T-cell (primary cell): ENCODE data around the gene HIP1. TPM values are rescaled to one million over a fixed set of nuclear protein-coding genes. Genes with fewer than 3 reads are reported as not detected.
"Not testable (repeated sequence)": the region's sequence is repeated elsewhere in the genome, so short reads cannot be mapped to it uniquely, and the experiment has no call there.

Source experiments
- ATAC-seq, 4 experiments: fragments of 200-7000 bp in 3 of 4; fragments of 150-1000 bp in 1 of 4; cut with Tn5 transposase; replicated peaks in 1 of 4; 1 replicate in 3 of 4; 2 replicates in 1 of 4; pipeline ENCODE4 v1.10.0; 2021; ENCODE audit warnings: moderate library complexity in 3 of 4, mild to moderate bottlenecking in 2 of 4, moderate number of reproducible peaks in 1 of 4
- CTCF ChIA-PET, 2 donors: fragments of 300-600 bp; sonication (Branson Sonifier 250); formaldehyde crosslinking; loops; one replicate each; lab custom pipeline; 2022; ENCODE audit warnings: antibody characterized with exemption in 2 of 2; lab: Charles Lee
- POLR2A ChIA-PET, 2 donors: fragments of 300-600 bp; sonication (Branson Sonifier 250); formaldehyde crosslinking; loops; one replicate each; lab custom pipeline; 2022; ENCODE audit warnings: antibody characterized with exemption in 2 of 2; lab: Charles Lee
- DNase-seq, 35 experiments: peaks; one replicate each; pipeline versions ENCODE4 v3.0.0 to v3.0.0-alpha.2; 2013 to 2023
- H3K27ac ChIP-seq: one replicate; pipeline ENCODE4 v1.5.1; 2013; ENCODE audit warnings: low read length
- H3K27me3 ChIP-seq, 2 experiments: replicated peaks in 1 of 2; 1 replicate in 1 of 2; 2 replicates in 1 of 2; pipeline versions ENCODE4 v1.6.1 to v1.7.0; 2013; ENCODE audit warnings: low read length in 1 of 2, mixed read lengths in 1 of 2; ENCODE audit not compliant: control insufficient read depth in 2 of 2, insufficient read depth in 2 of 2; ENCODE audit errors: extremely low read depth in 1 of 2
- H3K36me3 ChIP-seq, 2 donors: 1 replicate in 1 of 2; 2 replicates in 1 of 2; pipeline versions ENCODE4 v1.6.1 to v1.7.0; 2013; ENCODE audit warnings: low read length in 1 of 2; ENCODE audit not compliant: control insufficient read depth in 2 of 2, insufficient read depth in 1 of 2; ENCODE audit errors: extremely low read depth in 1 of 2
- H3K4me1 ChIP-seq, 2 experiments: 1 replicate in 1 of 2; 2 replicates in 1 of 2; pipeline versions ENCODE4 v1.6.1 to v1.7.0; 2013; ENCODE audit warnings: low read length in 2 of 2, mixed read lengths in 1 of 2; ENCODE audit not compliant: insufficient read depth in 2 of 2, control insufficient read depth in 1 of 2; ENCODE audit errors: extremely low read depth in 1 of 2
- H3K4me3 ChIP-seq, 2 donors: 1 replicate in 1 of 2; 2 replicates in 1 of 2; pipeline versions ENCODE4 v1.5.1 to v1.7.0; 2013; ENCODE audit warnings: mild to moderate bottlenecking in 2 of 2, low read length in 1 of 2, moderate library complexity in 1 of 2; ENCODE audit not compliant: control insufficient read depth in 1 of 2; ENCODE audit errors: extremely low read depth in 1 of 2
- H3K9me3 ChIP-seq: 2 replicates; pipeline ENCODE4 v1.7.0; 2013
- H3K27ac Mint-ChIP-seq, 2 donors: one replicate each; pipeline ENCODE4 v1.8.0; 2020 to 2021; ENCODE audit warnings: mild to moderate bottlenecking in 2 of 2, mixed read lengths in 2 of 2
- H3K27me3 Mint-ChIP-seq, 2 donors: one replicate each; pipeline ENCODE4 v1.8.0; 2021 to 2022; ENCODE audit warnings: mixed read lengths in 2 of 2
- H3K36me3 Mint-ChIP-seq: one replicate; pipeline ENCODE4 v1.8.0; 2021; ENCODE audit warnings: mixed read lengths
- H3K4me1 Mint-ChIP-seq, 3 donors: one replicate each; pipeline ENCODE4 v1.8.0; 2020 to 2022; ENCODE audit warnings: mixed read lengths in 3 of 3, mild to moderate bottlenecking in 1 of 3
- H3K4me3 Mint-ChIP-seq, 3 donors: one replicate each; pipeline ENCODE4 v1.8.0; 2020 to 2022; ENCODE audit warnings: mild to moderate bottlenecking in 3 of 3, mixed read lengths in 3 of 3, moderate library complexity in 3 of 3
- H3K9me3 Mint-ChIP-seq, 3 donors: one replicate each; pipeline ENCODE4 v1.8.0; 2020 to 2022; ENCODE audit warnings: mixed read lengths in 3 of 3
- WGBS: methylation state at CpG from one replicate; pipeline ENCODE4 v1.1.5; 2013; ENCODE audit warnings: missing lambda C conversion rate; ENCODE audit not compliant: insufficient coverage; 5-methylcytosine and 5-hydroxymethylcytosine counted together
- total RNA-seq, 35 experiments: library from RNA in 6 of 35; stranded (reverse) in 6 of 35; fragments of 120-200 nt in 1 of 35; gene quantifications; one replicate each; pipeline versions ENCODE4 v1.2.1 to v1.2.4 and lab custom pipeline; 2013 to 2026

Gene HIP1
- total RNA-seq, 5 donors from 2014 or later (not counting 1 experiment from before 2014, with no cell fraction given), result 3.2 to 8.4 (median 3.6) TPM

DNA sequence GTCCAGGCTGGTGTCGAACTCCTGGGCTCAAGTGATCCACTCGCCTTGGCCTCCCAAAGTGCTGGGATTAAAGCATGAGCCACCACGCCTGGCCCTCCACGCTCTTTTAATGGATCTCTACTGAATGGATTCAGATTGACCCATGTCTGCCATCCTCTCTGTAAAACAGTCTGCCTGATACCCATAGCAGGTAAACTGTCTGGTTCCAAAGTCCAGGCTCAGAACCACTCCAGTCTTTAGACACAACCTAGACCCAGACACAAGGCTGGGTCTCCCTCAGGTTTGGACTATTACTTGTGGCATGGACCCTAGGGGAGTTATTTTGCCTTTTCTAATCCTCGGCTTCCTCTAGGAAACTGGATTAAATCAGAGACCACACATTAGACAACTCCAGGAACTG is 19.1 kb downstream of the HIP1 start:
- H3K4me1 Mint-ChIP-seq, result peaks cover 0 to 1% (median 0%) of the 10 kb centered on the region in 3 donors
- POLR2A ChIA-PET, result no interaction called here
- no peaks in the 10 kb centered on the region for H3K9me3 ChIP-seq
- H3K36me3 Mint-ChIP-seq, result peaks cover 3% of the 10 kb centered on the region
- 98% methylated on average over 4 of the region's 5 CpGs for WGBS
- DNase-seq, result no peak
- no peak overlapping the region for H3K4me3 Mint-ChIP-seq
- no peaks in the 10 kb centered on the region for H3K4me1 ChIP-seq
- H3K4me3 ChIP-seq, result no peak overlapping the region
- peaks cover 0 to 6% of the 10 kb centered on the region in 2 donors for H3K27me3 Mint-ChIP-seq
- CTCF ChIA-PET, result no interaction called here
- H3K27ac ChIP-seq, result no peak overlapping the region
- H3K9me3 Mint-ChIP-seq, result no peaks in the 10 kb centered on the region
- ATAC-seq, result no peak
- no peaks in the 10 kb centered on the region for H3K27me3 ChIP-seq
- no peaks in the 10 kb centered on the region for H3K36me3 ChIP-seq
- no peak overlapping the region for H3K27ac Mint-ChIP-seq

DNA sequence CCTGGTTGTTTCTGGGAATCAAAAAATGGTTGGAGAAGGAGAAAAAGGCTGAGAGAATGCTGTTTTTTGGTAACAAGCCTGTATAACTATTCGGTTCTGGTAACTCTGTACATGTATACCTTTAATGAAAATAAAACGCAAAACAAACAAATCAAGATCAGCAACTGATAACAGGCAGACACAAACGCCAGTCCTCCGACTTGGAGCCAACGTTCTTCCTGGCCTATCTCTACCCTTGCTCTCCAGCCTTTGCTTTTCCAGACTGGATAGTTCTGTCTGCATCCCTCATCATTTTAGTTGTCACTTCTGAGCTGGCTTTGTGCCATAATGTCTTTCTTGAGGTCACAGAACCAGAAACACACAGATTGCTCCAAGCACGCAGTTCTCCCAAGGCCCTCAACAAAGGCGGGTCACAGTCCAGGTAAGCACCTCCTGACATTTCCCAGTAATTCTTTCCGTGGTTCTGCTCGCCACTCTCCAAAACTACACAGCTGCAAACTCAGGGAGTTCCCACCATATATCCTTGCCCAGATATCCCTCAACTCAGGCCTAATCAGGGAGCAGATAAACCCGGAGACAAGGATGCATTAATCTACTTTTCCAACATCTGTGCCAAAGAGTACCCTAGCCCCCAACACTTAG is 20.2 kb downstream of the HIP1 start:
- Mint-ChIP-seq H3K4me3 (no peak overlapping the region), H3K4me1 (no peaks in the 10 kb centered on the region), H3K27ac (no peak overlapping the region), H3K9me3 (no peaks in the 10 kb centered on the region), H3K36me3 (peaks cover 3% of the 10 kb centered on the region), H3K27me3 (peaks cover 0 to 6% of the 10 kb centered on the region in 2 donors)
- Histone ChIP-seq H3K27me3 (no peaks in the 10 kb centered on the region), H3K4me3 (no peak overlapping the region), H3K9me3 (no peaks in the 10 kb centered on the region), H3K27ac (no peak overlapping the region), H3K4me1 (no peaks in the 10 kb centered on the region), H3K36me3 (no peaks in the 10 kb centered on the region)
- CTCF ChIA-PET, result no interaction called here
- no peak for ATAC-seq
- DNase-seq, result no peak
- WGBS, result 95% methylated on average over 9 of the region's 10 CpGs
- POLR2A ChIA-PET, result no interaction called here

DNA sequence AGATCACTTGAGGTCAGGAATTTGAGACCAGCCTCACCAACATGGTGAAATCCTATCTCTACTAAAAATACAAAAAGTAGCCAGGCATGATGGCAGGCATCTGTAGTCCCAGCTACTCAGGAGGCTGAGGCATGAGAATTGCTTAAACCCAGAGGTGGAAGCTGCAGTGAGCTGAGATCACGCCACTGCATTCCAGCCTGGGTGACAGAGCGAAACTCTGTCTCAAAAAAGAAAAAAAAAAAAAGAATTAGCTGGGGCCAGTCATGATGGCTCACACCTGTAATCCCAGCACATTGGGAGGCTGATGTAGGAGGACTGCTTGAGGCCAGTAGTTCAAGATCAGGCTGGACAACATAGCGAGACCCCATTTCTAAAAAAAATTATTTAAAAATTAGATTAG is 21.0 kb downstream of the HIP1 start:
- H3K36me3 ChIP-seq, H3K27ac Mint-ChIP-seq, H3K4me3 Mint-ChIP-seq, ATAC-seq, H3K4me3 ChIP-seq, H3K36me3 Mint-ChIP-seq, POLR2A ChIA-PET, CTCF ChIA-PET, H3K4me1 ChIP-seq, DNase-seq, H3K27me3 Mint-ChIP-seq, H3K9me3 ChIP-seq, H3K27me3 ChIP-seq, H3K4me1 Mint-ChIP-seq, H3K27ac ChIP-seq, H3K9me3 Mint-ChIP-seq: not testable (repeated sequence)
- WGBS, result no CpG with 5 or more reads among the region's 3 CpGs

DNA sequence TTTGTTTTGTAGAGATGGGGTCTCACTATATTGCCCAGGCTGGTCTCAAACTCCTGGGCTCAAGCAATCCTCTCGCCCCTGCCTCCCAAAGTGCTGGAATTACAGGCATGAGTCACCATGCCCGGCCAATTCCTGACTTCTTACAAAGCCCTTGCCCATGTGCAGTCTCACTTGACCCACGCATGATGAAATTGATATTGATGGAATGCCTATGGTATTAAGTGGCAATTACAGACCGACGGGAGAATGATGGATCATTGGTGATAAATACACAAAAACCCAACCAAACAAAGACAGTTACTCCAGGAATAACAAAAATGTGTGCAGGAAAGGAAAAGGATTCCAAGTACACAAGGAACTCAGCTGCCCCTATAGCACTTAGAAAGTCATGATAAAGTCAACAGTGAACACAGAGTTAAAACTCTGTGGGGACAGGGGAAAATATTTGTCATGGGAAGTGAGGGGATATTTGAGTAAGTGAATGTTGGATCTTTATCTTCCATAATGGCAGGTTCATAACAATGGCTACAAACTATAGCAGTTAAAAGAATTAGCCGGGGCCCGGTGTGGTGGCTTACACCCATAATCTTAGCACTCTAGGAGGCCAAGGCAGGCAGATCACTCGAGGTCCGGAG is 21.6 kb downstream of the HIP1 start:
- WGBS, result 100% methylated on average over 4 of the region's 9 CpGs
- Mint-ChIP-seq H3K9me3 (no peaks in the 10 kb centered on the region), H3K27me3 (peaks cover 0 to 6% of the 10 kb centered on the region in 2 donors), H3K36me3 (peaks cover 3% of the 10 kb centered on the region), H3K4me1 (peaks cover 5 to 9% (median 8%) of the 10 kb centered on the region in 3 donors), H3K27ac (no peak overlapping the region), H3K4me3 (no peak overlapping the region)
- H3K4me1 ChIP-seq, result no peaks in the 10 kb centered on the region
- DNase-seq, result no peak
- no peak for ATAC-seq
- no peak overlapping the region for H3K4me3 ChIP-seq
- no peak overlapping the region for H3K27ac ChIP-seq
- no peaks in the 10 kb centered on the region for H3K27me3 ChIP-seq
- H3K9me3 ChIP-seq, result no peaks in the 10 kb centered on the region
- H3K36me3 ChIP-seq, result no peaks in the 10 kb centered on the region
- ChIA-PET CTCF (interaction anchor here in 1 of 2 donors (0.6 kb wide), 1 partner anchor 47 kb away, joined by 5 read pairs; no protein-coding TSS in a partner anchor), POLR2A (no interaction called here)

DNA sequence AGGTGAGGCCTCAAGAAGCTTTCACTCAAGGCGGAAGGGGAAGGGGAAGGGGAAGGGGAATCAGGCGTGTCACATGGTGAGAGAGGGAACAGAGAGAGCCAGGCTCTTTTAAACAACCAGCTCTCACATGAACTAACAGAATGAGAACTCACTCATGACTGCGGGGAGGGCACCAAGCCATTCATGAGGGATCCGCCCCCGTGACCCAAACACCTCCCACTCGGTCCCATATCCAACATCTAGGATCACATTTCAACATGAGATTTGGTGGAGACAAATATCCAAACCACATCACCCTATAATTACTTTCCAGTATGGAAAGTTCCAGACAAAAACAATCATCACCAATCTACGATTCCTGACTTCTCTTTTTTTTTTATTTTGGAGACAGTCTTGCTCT is 22.9 kb downstream of the HIP1 start:
- Histone ChIP-seq H3K4me3 (no peak overlapping the region), H3K4me1 (no peaks in the 10 kb centered on the region), H3K27ac (no peak overlapping the region), H3K36me3 (no peaks in the 10 kb centered on the region), H3K9me3 (no peaks in the 10 kb centered on the region), H3K27me3 (no peaks in the 10 kb centered on the region)
- 94% methylated on average over 4 of the region's 7 CpGs for WGBS
- ATAC-seq (no peak), DNase-seq (no peak)
- ChIA-PET CTCF (interaction anchor here in 1 of 2 donors (0.7 kb wide), 2 partner anchors 42 to 1310 kb away, joined by 5 to 8 read pairs; no protein-coding TSS in a partner anchor), POLR2A (no interaction called here)
- Mint-ChIP-seq H3K4me3 (no peak overlapping the region), H3K27ac (no peak overlapping the region), H3K4me1 (peaks cover 10 to 17% (median 11%) of the 10 kb centered on the region in 3 donors), H3K9me3 (peaks cover 0 to 6% (median 5%) of the 10 kb centered on the region in 3 donors), H3K27me3 (peaks cover 0 to 6% of the 10 kb centered on the region in 2 donors), H3K36me3 (peaks cover 9% of the 10 kb centered on the region)

DNA sequence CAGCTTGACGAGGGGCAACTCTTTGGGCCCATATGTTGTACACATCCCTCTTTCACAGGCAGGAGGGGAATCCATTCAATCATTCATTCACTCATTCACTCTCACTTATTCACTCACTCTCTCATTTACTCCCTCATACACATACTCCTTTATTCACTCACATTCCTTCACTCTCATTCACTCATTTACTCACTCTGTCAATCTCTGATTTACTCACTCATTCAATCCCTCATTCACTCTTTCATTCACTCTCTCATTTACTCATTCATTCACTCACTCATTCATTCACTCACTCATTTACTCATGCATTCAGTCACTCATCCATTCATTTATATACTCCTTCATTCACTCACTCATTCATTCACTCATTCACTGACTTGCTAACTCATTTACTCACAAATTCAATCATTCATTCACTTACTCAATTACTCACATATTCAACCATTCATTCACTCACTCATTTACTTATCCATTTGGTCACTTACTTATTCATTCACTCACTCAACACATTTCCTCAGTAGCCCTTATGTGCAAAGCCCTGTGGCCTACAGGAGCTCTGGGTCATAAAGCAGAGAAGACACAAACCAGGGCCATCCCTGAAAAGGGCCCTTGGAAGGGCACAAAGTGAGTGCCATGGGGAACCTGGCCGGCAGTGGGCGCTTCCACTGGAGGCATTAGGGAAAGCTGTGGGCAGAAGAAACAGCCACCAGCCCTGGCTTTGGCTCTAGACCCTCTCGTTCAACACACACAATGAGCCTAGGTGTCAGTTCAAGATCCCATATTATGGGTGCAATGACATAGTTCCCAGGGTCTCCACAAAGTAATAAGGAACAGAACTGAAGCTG is 26.0 kb downstream of the HIP1 start:
- CTCF ChIA-PET, result interaction anchor here in 1 of 2 donors (0.5 to 0.6 kb wide), 2 partner anchors 11 to 97 kb away, joined by 3 to 4 read pairs; no protein-coding TSS in a partner anchor
- H3K4me1 Mint-ChIP-seq, result peaks cover 10 to 17% (median 11%) of the 10 kb centered on the region in 3 donors
- POLR2A ChIA-PET, result no interaction called here

More for the DNA sequence above, 26.0 kb downstream of the HIP1 start:
- Mint-ChIP-seq H3K9me3 (peaks cover 4 to 19% (median 17%) of the 10 kb centered on the region in 3 donors), H3K4me3 (no peak overlapping the region), H3K27ac (no peak overlapping the region), H3K36me3 (peaks cover 16% of the 10 kb centered on the region), H3K27me3 (peaks cover 0 to 6% of the 10 kb centered on the region in 2 donors)
- H3K27me3 ChIP-seq, result no peaks in the 10 kb centered on the region
- H3K4me1 ChIP-seq, result no peaks in the 10 kb centered on the region
- no peaks in the 10 kb centered on the region for H3K9me3 ChIP-seq
- H3K27ac ChIP-seq, result no peak overlapping the region
- DNase-seq (no peak), ATAC-seq (no peak)
- WGBS, result 95% methylated on average over 4 of the region's 4 CpGs
- H3K36me3 ChIP-seq, result no peaks in the 10 kb centered on the region
- no peak overlapping the region for H3K4me3 ChIP-seq
